Activated B cell treated with CpG ODN at 0.5 μM for 24 hours (primary cell): Measurements from ENCODE around the gene CNTNAP3. TPM values are rescaled to one million over a fixed set of nuclear protein-coding genes. Genes with fewer than 3 reads are reported as not detected.

Experiments used
- total RNA-seq: library from RNA; stranded (reverse); gene quantifications from 2 replicates; pipeline ENCODE4 v1.2.3, GENCODE V29; 2022

The CNTNAP3 gene
- total RNA-seq, 1 donor from 2014 or later, result 0.71 TPM

Other genes with a start within 250 kb of the CNTNAP3 start
- gene SPATA31A1, start 67.5 kb upstream of the CNTNAP3 start, total RNA-seq, result not detected in 2 replicates